SK-N-SH treated with all-trans-retinoic acid at 6 μM for 48 hours (cell line): ENCODE data around the gene KLHL29.

Source experiments
- ATAC-seq: fragments of 200-7000 bp; cut with Tn5 transposase; 3 replicates; pipeline ENCODE4 v1.9.1; 2020; ENCODE audit warnings: mild to moderate bottlenecking, moderate library complexity
- BACH2 ChIP-seq: fragments of 250-450 bp; sonication (Bioruptor Pico); IDR thresholded peaks from 2 replicates; pipeline ENCODE4 v1.9.0; 2021; ENCODE audit warnings: mild to moderate bottlenecking, borderline replicate concordance
- CREB5 ChIP-seq: fragments of 250-450 bp; sonication (Bioruptor Pico); IDR thresholded peaks from 2 replicates; pipeline ENCODE4 v1.5.1; 2020; ENCODE audit warnings: low read depth, mild to moderate bottlenecking, moderate library complexity
- CSDC2 ChIP-seq: fragments of 250-450 bp; sonication (Bioruptor Pico); IDR thresholded peaks from 2 replicates; pipeline ENCODE4 v1.5.0; 2020; ENCODE audit warnings: mild to moderate bottlenecking, moderate library complexity
- ESRRG ChIP-seq: fragments of 250-450 bp; sonication (Bioruptor Pico); IDR thresholded peaks from 2 replicates; pipeline ENCODE4 v1.6.1; 2021; ENCODE audit warnings: mild to moderate bottlenecking
- GLIS3 ChIP-seq: fragments of 250-450 bp; sonication (Bioruptor Pico); IDR thresholded peaks from 2 replicates; pipeline ENCODE4 v1.5.0; 2020; ENCODE audit warnings: mild to moderate bottlenecking, moderate library complexity
- ISL1 ChIP-seq: fragments of 250-450 bp; sonication (Bioruptor Pico); IDR thresholded peaks from 2 replicates; pipeline ENCODE4 v2.1.2; 2022; ENCODE audit warnings: mild to moderate bottlenecking, moderate library complexity
- OSR1 ChIP-seq: fragments of 250-450 bp; sonication (Bioruptor Pico); IDR thresholded peaks from 2 replicates; pipeline ENCODE4 v1.8.0; 2022; ENCODE audit warnings: moderate library complexity, mild to moderate bottlenecking, inconsistent platforms
- PATZ1 ChIP-seq: fragments of 250-450 bp; sonication (Bioruptor Pico); IDR thresholded peaks from 2 replicates; pipeline ENCODE4 v1.8.0; 2020; ENCODE audit warnings: mild to moderate bottlenecking, moderate library complexity, borderline replicate concordance
- POU6F1 ChIP-seq: fragments of 250-450 bp; sonication (Bioruptor Pico); IDR thresholded peaks from 2 replicates; pipeline ENCODE4 v1.8.0; 2021; ENCODE audit warnings: low read depth, mild to moderate bottlenecking, moderate library complexity, borderline replicate concordance
- PPARA ChIP-seq: fragments of 250-450 bp; sonication (Bioruptor Pico); IDR thresholded peaks from 2 replicates; pipeline ENCODE4 v1.5.0; 2020; ENCODE audit warnings: mild to moderate bottlenecking, borderline replicate concordance
- RARB ChIP-seq: fragments of 250-450 bp; sonication (Bioruptor Pico); IDR thresholded peaks from 2 replicates; pipeline ENCODE4 v1.8.0; 2021; ENCODE audit warnings: mild to moderate bottlenecking, moderate library complexity
- SNAI2 ChIP-seq: fragments of 250-450 bp; sonication (Bioruptor Pico); IDR thresholded peaks from 2 replicates; pipeline ENCODE4 v1.5.0; 2020; ENCODE audit warnings: mild to moderate bottlenecking, moderate library complexity
- TCF4 ChIP-seq: fragments of 250-450 bp; sonication (Bioruptor Pico); IDR thresholded peaks from 2 replicates; pipeline ENCODE4 v1.8.0; 2021; ENCODE audit warnings: mild to moderate bottlenecking, moderate library complexity, borderline replicate concordance
- TOX ChIP-seq: fragments of 250-450 bp; sonication (Bioruptor Pico); IDR thresholded peaks from 2 replicates; pipeline ENCODE4 v1.8.0; 2021; ENCODE audit warnings: mild to moderate bottlenecking, moderate library complexity, borderline replicate concordance
- TSHZ2 ChIP-seq: fragments of 250-450 bp; sonication (Bioruptor Pico); IDR thresholded peaks from 2 replicates; pipeline ENCODE4 v1.5.0; 2020; ENCODE audit warnings: mild to moderate bottlenecking, moderate library complexity
- ZC3H10 ChIP-seq: fragments of 250-450 bp; sonication (Bioruptor Pico); IDR thresholded peaks from 2 replicates; pipeline ENCODE4 v1.5.1; 2021; ENCODE audit warnings: mild to moderate bottlenecking, moderate library complexity
- ZFP3 ChIP-seq: fragments of 250-450 bp; sonication (Bioruptor Pico); IDR thresholded peaks from 2 replicates; pipeline ENCODE4 v1.5.0; 2020; ENCODE audit warnings: mild to moderate bottlenecking, moderate library complexity
- ZFP30 ChIP-seq: fragments of 450-650 bp; formaldehyde crosslinking; IDR thresholded peaks from 2 replicates; pipeline ENCODE4 v1.5.0; 2022; ENCODE audit warnings: mild to moderate bottlenecking, moderate library complexity
- ZNF565 ChIP-seq: fragments of 450-650 bp; formaldehyde crosslinking; conservative IDR thresholded peaks from 2 replicates; pipeline ENCODE4 v1.5.0; 2020; ENCODE audit warnings: low read depth, mild to moderate bottlenecking, moderate library complexity
- ZNF70 ChIP-seq: fragments of 450-650 bp; formaldehyde crosslinking; IDR thresholded peaks from 2 replicates; pipeline ENCODE4 v1.5.0; 2020; ENCODE audit warnings: mild to moderate bottlenecking, moderate library complexity
- ZNF8 ChIP-seq: fragments of 450-650 bp; formaldehyde crosslinking; IDR thresholded peaks from 2 replicates; pipeline ENCODE4 v1.5.0; 2020; ENCODE audit warnings: mild to moderate bottlenecking, moderate library complexity

KLHL29 gene

GRCh38 chr2:23482188-23482587 is 97.2 kb downstream of the KLHL29 start:
- no peak for ATAC-seq
- TF ChIP-seq ESRRG (CRISPR knock-in tag) (no peak), POU6F1 (CRISPR knock-in tag) (no peak), ZFP30 (no peak), TSHZ2 (no peak), TOX (CRISPR knock-in tag) (no peak), CREB5 (CRISPR knock-in tag) (no peak), BACH2 (no peak), ZNF565 (CRISPR knock-in tag) (no peak), SNAI2 (CRISPR knock-in tag) (no peak), ZNF8 (CRISPR knock-in tag) (no peak), ZFP3 (no peak), TCF4 (CRISPR knock-in tag) (no peak), ISL1 (CRISPR knock-in tag) (no peak), ZC3H10 (CRISPR knock-in tag) (no peak), CSDC2 (CRISPR knock-in tag) (no peak), GLIS3 (no peak), ZNF70 (CRISPR knock-in tag) (no peak), RARB (CRISPR knock-in tag) (no peak)

GRCh38 chr2:23482607-23483006 is 97.6 kb downstream of the KLHL29 start:
- ATAC-seq, result no peak
- no peak for TF ChIP-seq ZFP30
- no peak for TF ChIP-seq PPARA
- TF ChIP-seq BACH2, result no peak
- TF ChIP-seq OSR1 (CRISPR knock-in tag), result no peak
- TF ChIP-seq CREB5 (CRISPR knock-in tag), result no peak

GRCh38 chr2:23483791-23484190 is 98.8 kb downstream of the KLHL29 start:
- ATAC-seq, result no peak
- no peak for TF ChIP-seq CSDC2 (CRISPR knock-in tag)
- TF ChIP-seq POU6F1 (CRISPR knock-in tag), result no peak
- TF ChIP-seq ZFP3, result no peak
- no peak for TF ChIP-seq TCF4 (CRISPR knock-in tag)
- no peak for TF ChIP-seq ZNF565 (CRISPR knock-in tag)
- TF ChIP-seq, all 23 proteins: peak for 0

GRCh38 chr2:23484275-23484674 is 99.3 kb downstream of the KLHL29 start:
- ATAC-seq, result no peak
- no peak for TF ChIP-seq POU6F1 (CRISPR knock-in tag)
- TF ChIP-seq ISL1 (CRISPR knock-in tag), result no peak
- no peak for TF ChIP-seq PATZ1 (CRISPR knock-in tag)
- TF ChIP-seq TOX (CRISPR knock-in tag), result no peak
- TF ChIP-seq CREB5 (CRISPR knock-in tag), result no peak
- no peak for TF ChIP-seq ZNF565 (CRISPR knock-in tag)
- no peak for TF ChIP-seq OSR1 (CRISPR knock-in tag)
- TF ChIP-seq ZNF8 (CRISPR knock-in tag), result no peak
- no peak for TF ChIP-seq PPARA
- no peak for TF ChIP-seq ZFP3
- no peak for TF ChIP-seq SNAI2 (CRISPR knock-in tag)
- TF ChIP-seq BACH2, result no peak
- TF ChIP-seq ZNF70 (CRISPR knock-in tag), result no peak
- no peak for TF ChIP-seq RARB (CRISPR knock-in tag)
- TF ChIP-seq ESRRG (CRISPR knock-in tag), result no peak
